HG03520 (cell line): ENCODE results near the gene ATOH8.

ENCODE experiments used
- ATAC-seq: cut with Tn5 transposase; IDR thresholded peaks from one replicate; pipeline ENCODE4 v1.9.1; 2021; ENCODE audit warnings: mild to moderate bottlenecking, moderate library complexity; ENCODE audit not compliant: unreplicated experiment

The ATOH8 gene

DNA sequence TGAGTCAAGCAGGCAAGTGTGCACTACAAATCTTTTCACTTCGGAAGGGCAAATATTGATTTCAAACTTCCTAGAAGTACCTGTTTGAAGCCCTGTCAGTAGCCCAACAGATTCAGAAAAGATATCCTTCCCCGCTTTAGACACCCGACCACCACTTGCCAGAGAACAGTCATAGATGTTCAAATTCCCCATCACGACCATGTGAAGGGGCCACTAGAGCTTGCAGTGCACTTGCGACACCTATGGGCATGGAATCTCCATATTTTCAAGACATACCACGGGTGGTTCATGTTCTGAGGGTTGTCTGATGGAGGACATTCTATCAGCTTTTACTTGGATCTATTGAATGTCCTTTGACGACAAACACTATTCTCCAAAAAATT, 35.8 kb upstream of the ATOH8 start:
- no peak for ATAC-seq

DNA sequence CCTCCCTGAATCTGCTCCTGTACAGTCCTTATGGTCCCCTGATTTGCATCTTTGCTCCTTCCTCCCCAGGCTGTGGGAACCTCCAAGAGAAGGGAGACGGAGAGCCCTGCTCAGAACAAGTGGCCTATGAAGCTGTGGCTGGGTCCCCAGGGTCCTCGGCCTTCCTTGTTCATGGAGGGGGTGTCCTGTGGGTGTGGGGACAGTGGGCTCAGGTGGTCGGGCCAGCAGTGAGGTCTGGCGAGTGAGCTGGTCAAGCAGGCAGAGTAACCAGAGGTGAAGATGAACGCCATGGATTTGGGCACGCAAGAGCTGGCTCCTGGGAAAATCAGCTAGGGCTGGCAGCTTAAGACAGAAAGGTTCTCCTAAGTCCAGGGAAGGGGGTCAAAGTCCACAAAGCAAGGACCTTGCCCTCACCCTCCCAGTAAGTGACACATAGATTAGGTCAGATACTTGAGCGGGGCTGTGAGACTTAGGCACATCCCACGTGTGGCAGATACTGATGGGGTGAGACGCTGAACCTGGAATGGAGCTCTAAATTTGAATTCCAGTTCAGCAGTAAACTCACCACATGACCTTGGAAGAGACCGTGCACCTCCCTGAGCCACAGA, 34.8 kb upstream of the ATOH8 start:
- no peak for ATAC-seq

DNA sequence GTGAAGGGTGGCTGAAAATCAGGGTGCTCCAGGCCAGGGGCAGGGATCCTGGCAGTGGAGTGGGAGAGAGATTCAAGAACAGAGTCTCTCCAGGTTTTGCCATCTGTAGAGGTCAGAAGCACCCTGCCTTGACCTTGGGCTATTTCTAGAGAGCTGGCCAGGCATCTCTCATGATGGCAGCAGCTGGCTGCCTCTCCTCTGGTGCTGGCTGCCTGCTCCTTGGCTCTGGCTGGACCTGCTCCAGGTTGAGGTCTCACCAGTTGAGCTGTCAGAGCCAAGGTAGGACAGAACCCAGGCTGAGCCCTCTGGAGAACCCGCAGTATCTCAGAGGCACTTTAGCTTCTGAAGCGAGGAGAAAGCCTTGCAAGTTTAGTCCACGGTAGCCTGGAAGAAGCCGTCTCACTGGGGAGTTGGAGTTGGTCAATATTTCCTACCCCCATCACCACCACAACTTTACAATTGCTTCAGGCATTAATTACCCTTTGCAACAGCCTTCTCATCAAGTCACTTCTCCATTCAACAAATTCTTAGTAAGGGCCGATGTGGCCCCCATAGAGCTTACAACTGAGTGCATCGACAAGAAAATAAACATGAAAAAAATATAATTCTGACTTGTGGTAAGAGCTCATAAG, 34.1 kb upstream of the ATOH8 start:
- ATAC-seq, result no peak

DNA sequence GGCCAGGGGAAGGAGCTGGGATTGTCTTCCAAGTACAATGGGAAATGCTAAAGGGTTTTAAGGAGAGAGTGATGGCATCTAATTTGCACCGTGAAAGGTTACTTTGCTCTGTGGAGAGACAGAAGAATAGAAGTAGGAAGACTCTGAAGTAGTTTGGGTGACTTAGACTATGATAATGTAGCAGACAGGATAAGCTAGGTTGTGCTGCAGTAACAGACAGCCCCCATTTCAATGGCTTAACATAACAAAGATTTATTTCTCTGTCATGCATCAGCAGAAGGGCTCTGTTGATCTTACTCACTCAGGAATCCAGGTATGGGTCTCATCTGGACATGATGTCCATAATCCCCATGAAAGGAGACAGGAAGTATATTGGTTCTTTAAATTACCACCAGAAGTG, 33.3 kb upstream of the ATOH8 start:
- ATAC-seq, result no peak

DNA sequence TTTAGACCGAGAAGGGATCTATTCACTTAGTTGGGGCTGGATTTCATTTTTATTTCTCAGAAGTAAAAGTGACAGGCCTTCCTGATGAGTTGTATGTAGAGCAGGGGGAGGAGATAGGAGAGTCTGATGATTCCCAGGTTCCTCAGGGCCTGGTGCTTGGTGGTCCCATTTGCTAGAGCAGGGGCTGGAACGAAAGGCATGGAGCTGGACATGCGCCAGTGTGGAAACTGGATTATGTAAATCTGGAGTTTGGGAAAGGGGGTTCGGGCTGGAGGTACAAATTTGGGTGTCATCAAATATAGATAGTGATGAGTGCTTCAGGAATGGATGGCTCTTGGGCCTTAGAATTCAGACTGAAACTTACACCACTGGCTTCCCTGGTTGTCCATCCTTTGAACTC, 32.1 kb upstream of the ATOH8 start:
- no peak for ATAC-seq

DNA sequence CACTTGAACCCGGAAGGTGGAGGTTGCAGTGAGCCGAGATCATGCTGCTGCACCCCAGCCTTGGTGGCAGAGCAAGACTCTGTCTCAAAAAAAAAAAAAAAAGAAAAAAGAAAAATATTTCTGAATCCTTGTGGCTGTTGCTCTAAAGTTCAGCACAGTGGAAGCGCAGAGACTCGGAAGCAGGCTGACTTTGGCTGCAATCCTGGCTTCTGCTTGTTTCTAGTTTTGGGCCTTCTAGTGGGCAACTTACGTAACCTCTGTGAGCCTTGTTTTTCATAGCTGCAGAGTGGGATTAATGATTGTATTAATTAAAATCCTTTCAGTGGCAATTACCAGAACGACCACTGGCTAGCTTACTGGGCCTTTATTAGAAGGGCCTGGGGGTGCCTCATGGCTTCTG, 31.3 kb upstream of the ATOH8 start:
- no peak for ATAC-seq

DNA sequence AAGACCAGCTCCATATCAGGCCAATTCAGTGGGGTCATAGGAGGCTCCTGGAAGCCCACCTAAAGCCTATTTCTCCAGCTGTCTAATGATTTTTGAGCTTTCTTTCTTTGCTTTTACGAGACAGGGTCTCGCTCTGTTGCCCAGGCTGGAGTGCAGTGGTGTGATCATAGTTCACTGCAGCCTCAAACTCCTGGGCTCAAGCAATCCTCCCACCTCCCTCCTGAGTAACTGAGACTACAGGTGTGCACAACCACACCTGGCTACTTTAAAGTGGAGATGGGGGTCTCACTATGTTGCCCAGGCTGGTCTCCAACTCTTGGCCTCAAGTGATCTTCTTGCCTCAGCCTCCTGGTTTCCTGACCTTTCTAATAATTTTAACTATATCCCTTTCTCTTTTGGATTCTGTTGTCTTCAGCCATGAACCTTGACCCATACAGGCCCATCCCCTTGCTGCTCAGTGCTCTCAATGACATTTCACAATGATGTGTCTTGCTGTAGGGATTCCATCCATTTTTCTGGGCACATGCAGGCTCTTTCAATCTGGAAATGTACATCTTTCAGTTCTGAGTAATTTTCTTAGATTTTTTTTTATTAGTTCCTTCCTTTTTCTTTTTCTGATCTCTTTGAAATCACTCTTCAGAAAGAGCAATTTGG, 30.0 kb upstream of the ATOH8 start:
- ATAC-seq, result no peak

DNA sequence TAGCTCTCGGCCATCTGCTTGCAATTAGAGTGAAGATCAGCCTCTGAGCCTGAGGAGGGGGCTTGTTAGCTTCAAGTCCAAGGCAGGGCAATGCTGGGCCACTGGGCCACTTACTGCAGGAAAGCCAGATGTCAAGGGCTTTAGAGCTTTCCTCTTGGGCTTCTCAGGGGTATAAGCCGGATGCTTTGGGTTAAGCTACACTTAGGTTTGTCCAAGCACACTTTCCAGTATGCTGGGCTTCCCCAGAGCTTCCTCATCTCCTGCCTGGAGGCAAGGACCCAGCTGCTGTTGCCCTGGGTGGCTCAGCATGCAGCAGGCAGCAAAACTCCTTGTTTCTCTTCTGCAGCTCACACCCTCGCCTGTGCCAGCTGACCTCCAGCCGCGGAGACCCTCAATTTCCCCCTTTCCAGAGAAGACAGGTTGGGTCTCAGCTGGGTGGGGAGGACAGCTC, 29.0 kb upstream of the ATOH8 start:
- no peak for ATAC-seq

DNA sequence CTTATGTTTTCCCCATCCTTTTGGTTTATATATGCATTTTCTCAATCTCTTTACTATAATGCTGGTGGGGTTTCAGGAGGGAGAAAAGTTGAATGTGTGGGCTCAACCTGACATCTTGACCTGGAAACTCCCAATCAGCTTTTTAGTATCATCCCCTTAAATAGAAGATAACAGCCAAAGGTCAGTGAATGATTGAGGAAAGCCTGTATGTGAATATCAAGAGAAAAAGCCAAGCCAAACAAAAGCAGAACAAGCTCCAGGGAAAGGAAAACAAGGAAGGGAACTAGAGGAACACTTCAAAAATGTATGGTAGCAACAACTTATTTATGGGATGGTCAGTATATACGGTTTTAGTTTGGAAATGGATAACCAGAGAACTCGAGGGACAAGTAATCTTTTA, 28.3 kb upstream of the ATOH8 start:
- ATAC-seq, result no peak

DNA sequence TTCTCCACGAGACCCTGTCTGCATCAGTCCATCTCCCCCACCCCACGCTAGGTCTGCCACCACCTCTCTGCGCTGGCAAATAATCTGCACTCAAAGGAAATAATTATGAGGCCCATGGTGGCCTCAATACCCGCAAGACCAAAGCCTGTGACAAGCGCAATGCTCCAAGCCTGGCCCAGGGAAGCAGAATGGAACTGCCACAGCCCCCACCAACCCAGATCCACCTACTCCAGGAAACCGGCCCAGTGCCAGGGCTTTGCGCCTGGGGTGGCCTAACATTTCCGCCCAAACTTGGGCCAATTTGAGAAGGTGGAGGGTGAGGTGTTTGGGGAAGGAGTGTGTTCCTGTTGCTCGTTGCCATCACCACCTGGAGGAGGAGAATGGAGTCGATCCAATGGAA, 26.0 kb upstream of the ATOH8 start:
- ATAC-seq, result no peak

DNA sequence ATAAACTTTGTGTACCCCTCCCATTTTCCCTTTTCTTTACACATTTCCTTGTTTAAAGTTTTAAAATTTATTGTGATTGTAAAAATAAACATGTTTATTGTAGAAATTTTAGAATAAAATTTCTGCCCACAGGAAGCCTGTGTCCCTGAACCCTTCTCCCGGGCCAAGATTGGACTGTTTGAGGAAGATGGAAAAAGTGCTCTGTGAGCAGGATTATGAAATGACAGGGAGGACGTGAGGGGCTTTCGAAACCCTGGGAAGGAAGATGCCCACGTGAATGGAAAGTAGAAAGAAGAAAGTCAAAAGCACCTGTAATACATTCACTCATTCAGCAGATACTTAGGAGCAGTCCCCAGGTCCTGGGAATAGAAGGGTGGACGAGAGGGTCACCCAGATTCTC, 25.4 kb upstream of the ATOH8 start:
- ATAC-seq, result no peak

DNA sequence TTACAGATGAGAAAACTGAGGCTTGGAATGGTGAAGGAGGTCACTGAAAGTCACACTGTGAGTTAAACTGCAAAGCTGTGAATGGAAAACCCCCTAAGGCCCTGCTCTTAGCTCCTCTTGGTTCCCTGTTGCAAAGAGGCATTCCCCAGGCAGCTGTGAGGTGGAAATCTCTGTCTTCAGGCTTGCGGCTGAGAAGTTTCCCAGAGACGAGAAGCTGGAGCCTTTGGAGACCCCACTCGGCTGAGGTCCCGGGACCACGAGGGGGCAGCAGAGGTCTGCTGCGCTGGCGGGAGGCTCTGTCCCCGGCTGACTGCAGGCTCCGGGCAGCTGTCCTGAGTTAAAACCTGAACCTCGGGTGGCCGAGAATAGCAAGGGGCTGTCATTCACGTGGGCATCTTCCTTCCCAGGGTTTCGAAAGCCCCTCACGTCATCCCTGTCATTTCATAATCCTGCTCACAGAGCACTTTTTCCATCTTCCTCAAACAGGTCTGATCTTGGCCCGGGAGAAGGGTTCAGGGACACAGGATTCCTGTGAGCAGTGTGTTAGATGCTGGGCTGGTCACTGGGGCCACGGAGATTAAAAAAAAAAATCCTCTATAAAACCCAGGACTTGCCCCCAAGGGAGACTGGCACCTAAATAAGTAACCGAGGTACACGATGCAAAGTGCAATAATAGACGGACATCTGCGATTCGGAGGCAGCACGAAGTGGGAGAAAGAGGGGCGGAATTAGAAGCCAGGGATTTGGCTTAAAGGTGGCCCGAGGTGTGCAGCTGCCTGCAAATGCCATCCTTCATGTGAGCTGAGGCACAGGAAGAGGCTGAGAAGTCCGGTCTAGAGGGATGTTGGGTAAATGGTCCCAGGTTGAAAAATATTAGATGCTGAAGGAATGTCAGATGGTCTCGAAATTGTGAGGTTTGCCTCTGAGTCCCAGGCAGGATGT, 24.6 kb upstream of the ATOH8 start:
- peak; percentile 68 for ATAC-seq

DNA sequence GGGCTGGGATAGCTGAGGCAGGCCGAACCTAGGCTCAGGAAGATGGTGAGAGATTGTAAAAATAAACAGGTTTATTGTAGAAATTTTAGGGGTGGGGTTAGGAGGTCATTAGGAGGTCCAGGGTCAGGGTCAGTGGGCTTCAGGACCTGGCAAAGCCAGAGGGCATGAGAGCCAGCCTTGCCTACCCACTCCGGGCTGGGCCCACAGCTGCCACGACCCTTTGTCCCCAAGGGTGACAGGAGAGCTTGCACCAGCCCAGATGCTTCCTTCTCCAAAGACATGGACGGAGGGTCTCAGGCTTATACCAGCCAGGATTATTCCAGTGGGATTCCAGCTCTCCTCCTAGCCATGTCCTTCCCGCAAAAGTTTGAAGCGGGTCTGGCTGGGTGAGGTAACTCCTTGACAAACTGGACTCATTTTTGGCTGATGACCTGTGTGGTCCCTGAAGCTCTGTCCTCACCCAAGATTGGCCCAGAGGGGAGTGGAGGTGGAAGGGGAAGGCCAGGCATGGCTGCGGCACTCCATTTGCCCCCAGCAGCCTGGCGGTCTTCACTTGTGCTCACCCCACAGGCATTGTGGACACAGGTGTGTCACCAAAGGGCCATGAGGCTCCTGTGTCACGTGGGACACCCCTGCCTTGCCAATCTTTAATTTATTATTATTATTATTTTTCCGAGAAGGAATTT, 23.8 kb upstream of the ATOH8 start:
- no peak for ATAC-seq

DNA sequence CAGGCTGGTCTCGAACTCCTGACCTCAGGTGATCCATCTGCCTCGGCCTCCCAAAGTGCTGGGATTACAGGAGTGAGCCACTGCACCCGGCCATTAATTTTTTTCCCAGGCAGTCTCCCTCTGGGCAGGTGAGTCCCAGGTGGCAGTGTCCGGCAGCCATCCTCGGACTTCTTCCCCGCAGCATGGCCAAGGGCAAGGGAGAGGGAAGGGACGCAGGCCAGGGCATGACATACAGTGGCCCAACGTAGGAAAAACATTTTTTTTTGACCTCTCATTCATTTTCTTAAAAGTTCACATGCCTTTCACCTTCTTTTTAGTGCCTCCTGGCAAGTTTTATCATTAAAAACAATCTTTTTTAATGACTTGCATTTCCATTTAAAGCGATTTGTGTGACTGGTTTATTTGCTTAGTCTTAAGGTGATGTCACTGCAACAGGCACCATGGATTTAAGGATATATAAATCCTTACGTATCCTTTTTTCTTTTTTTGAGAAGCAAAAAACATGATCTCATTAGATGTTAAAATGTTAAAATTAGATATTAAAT, 23.0 kb upstream of the ATOH8 start:
- no peak for ATAC-seq

DNA sequence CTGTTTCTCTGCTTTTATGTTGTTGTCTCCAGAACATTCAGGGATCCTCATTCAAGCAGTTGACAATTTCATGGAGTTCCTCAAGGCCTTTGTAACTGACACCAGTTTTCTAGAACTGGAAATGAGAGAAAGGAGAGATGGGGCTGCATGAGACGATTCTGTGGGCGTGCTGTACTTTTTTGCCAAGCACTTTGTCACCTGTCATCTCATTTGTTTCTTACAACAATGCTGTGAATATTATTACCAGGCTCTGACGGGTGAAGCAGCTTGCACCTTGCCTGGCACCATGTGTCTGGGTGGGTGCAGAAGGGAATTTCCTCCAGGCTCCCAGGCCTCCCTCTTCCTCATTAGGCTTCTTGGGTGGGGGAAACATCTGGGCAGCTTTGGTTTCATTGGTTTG, 22.2 kb upstream of the ATOH8 start:
- ATAC-seq, result no peak

DNA sequence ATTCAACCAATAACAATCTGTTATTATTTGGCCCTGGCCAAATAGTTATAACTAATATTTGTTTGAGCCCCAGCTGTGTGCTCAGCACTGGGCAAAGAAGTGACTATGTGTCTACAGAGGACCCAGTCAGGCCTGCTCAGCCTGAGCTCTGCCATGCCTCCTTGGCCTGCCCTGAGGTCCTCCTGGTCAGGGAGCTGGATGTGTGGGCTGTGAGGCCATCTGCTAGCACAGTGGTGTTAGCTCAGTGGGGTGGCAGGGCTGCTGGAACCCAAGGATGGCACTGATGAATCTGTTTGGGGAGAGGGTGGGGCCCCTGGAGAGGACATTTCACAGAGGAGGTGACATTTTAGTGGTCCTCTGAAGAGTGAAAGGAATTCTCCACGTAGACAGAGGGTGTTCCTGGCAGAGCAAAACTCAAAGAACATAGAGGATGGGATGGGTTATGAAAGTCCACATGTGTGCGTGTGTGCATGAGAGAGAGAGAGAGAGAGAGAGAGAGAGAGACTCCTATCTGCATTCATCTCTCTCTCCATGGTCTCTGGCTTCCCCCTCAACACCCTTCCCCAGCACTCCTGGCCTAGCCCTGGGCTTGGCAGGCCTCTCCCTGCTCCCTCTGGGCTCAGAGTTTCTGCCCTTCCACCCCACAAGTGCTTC, 21.2 kb upstream of the ATOH8 start:
- no peak for ATAC-seq

DNA sequence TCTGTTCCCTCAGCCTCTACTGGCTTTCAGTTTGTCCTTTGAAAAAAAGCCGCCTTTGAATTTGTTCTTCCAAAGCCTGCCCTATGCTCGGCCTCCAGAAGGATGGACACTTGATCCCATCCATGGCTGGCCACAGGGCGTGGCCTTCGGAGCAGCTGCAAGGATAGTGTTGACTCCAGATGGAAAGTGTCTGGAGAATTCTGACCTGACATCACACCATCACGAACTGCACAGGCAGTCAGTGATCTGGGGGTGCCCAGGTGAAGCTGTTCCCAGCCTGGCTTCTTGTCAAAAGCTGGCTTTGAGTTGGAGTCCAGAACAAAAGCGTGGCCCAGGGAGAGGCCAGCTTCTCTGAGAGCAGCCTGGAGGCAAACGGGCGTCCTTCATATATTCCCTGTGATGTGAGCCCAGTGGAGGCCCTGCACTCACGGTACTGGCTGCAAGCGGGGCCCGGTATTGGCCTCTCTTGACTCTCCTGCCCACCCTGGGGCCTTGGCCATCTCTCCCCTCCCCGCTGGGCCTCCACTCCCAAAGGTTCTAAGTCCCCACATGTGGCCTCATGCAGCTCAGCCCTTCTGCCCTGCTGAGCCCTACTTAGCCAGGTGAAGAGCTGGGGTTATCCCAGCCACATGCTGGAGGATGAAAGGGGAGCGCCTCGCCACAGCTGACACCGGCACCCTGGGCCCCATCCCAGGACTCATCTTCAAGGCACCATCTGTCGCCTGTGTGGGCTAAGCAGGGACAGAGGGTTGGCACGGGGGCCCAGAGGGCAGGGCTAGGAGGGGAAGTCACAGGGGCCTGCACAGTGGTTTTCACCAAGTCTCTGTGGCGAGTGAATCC, 20.4 kb upstream of the ATOH8 start:
- ATAC-seq, result no peak

DNA sequence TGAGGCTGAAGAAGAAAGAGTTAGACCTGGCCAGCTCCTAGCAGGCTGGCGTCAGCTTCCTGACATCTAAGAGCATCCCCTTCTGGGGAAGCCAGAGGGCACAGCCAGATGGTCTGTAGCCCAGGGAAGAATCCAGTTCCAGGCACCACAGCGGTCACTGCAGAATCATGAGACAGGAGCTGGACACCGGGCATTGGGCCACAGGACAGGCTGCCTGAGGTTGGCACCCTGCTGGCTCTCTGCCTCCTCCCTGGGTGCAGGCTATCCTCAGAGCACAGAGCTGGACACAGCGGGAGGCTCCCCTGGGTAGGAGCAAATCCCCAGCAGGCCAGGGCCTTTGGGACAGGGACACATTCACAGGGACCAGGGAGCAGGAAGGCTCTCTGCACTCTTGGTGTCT, 19.8 kb upstream of the ATOH8 start:
- no peak for ATAC-seq

DNA sequence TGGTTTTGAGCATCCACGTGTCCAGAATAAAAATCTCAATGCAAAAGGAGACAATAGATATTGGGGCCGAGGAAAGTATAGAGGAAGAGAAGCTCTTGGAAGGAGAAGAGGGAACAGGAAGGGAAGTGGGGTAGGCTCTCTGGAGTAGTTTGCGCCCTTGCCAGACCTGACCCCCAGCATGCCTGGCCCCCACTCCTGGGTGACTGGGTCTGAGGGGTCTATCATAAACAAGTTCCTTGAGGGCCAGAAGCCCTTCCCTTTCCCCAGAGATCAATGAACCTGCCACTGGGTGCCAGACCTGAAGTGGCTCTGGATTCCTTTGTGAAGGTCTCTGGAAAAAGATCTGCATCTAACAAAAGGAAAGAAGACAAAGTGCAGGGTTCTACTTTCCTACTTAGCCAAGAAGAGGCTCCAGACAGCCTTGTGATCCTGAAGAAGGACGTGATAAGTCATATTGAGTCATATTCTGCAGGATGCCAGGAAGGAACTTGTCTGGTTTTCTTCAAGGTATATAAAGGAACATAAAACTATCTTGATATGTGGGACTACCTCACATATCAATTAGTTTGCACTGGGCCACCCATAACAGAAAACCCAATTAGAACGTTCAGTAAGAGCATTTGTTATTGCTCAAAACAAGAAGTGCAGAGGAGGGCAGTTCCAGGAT, 18.7 kb upstream of the ATOH8 start:
- ATAC-seq, result no peak
